MM.1S (cell line): ENCODE measurements around the gene TRIM52.
"Not testable (repeated sequence)": the region's sequence is repeated elsewhere in the genome, so short reads cannot be mapped to it uniquely, and the experiment has no call there.

ENCODE experiments used
- DNase-seq: peaks from one replicate; pipeline ENCODE4 v3.0.0-alpha.2; 2015
- H2AFZ ChIP-seq: fragments of 300-600 bp; sonication (generic); 2 replicates; pipeline ENCODE4 v1.6.0; 2016; ENCODE audit warnings: antibody characterized with exemption, low read length
- H3F3A ChIP-seq: fragments of 300-600 bp; sonication (generic); 2 replicates; pipeline ENCODE4 v1.6.1; 2016; ENCODE audit warnings: mild to moderate bottlenecking, antibody characterized with exemption, low read length, moderate library complexity, mixed read lengths; ENCODE audit not compliant: insufficient read depth
- H3K27ac ChIP-seq: fragments of 300-600 bp; sonication (generic); 2 replicates; pipeline ENCODE4 v1.5.1; 2016; ENCODE audit warnings: mild to moderate bottlenecking, low read length
- H3K27me3 ChIP-seq: fragments of 300-600 bp; sonication (generic); replicated peaks from 2 replicates; pipeline ENCODE4 v1.6.0; 2016; ENCODE audit warnings: low read length; ENCODE audit not compliant: insufficient read depth
- H3K36me3 ChIP-seq: fragments of 300-600 bp; sonication (generic); replicated peaks from 2 replicates; pipeline ENCODE4 v1.6.1; 2016; ENCODE audit warnings: mild to moderate bottlenecking, low read length, mixed read lengths; ENCODE audit not compliant: insufficient read depth
- H3K4me1 ChIP-seq: fragments of 300-600 bp; sonication (generic); 2 replicates; pipeline ENCODE4 v1.6.1; 2016; ENCODE audit warnings: low read length, mixed read lengths
- H3K4me2 ChIP-seq: fragments of 300-600 bp; sonication (generic); 2 replicates; pipeline ENCODE4 v1.6.0; 2016; ENCODE audit warnings: low read depth, low read length
- H3K4me3 ChIP-seq: fragments of 300-600 bp; sonication (generic); 2 replicates; pipeline ENCODE4 v1.5.1; 2016; ENCODE audit warnings: low read length, mixed read lengths
- H3K79me2 ChIP-seq: fragments of 300-600 bp; sonication (generic); 2 replicates; pipeline ENCODE4 v1.6.1; 2016; ENCODE audit warnings: mixed run types, low read length, mixed read lengths
- H3K9ac ChIP-seq: fragments of 300-600 bp; sonication (generic); 2 replicates; pipeline ENCODE4 v1.6.1; 2016; ENCODE audit warnings: low read length, mixed read lengths
- H3K9me2 ChIP-seq: fragments of 300-600 bp; sonication (generic); replicated peaks from 2 replicates; pipeline ENCODE4 v1.6.1; 2016; ENCODE audit warnings: mild to moderate bottlenecking, low read length, mixed read lengths; ENCODE audit not compliant: insufficient read depth
- H3K9me3 ChIP-seq: fragments of 300-600 bp; sonication (generic); replicated peaks from 2 replicates; pipeline ENCODE4 v1.6.1; 2016; ENCODE audit warnings: mild to moderate bottlenecking, low read length, mixed read lengths; ENCODE audit not compliant: insufficient read depth
- H4K20me1 ChIP-seq: fragments of 300-600 bp; sonication (generic); 2 replicates; pipeline ENCODE4 v1.6.1; 2016; ENCODE audit warnings: mild to moderate bottlenecking, low read length, moderate library complexity, mixed read lengths; ENCODE audit not compliant: insufficient read depth
- EZH2 ChIP-seq: fragments of 300-600 bp; sonication (generic); optimal IDR thresholded peaks from 2 replicates; pipeline ENCODE3; 2017; ENCODE audit warnings: low read depth, mild to moderate bottlenecking, antibody characterized with exemption, low read length, mixed read lengths
- EZH2phosphoT487 ChIP-seq: fragments of 300-600 bp; sonication (generic); IDR thresholded peaks from 2 replicates; pipeline ENCODE4 v1.6.1; 2018; ENCODE audit warnings: antibody characterized with exemption, low read length
- TF ChIP-seq, protein P1 (sequence below): fragments of 300-600 bp; sonication (generic); IDR thresholded peaks from 2 replicates; pipeline ENCODE4 v1.5.1; 2016; ENCODE audit warnings: antibody characterized with exemption, low read length, mixed read lengths

The TRIM52 gene

GRCh38 chr5:181281077-181281983 lies 20.4 kb upstream of the TRIM52 start:
- H3K27ac ChIP-seq, result no peak overlapping the region
- H3F3A ChIP-seq, result no peaks in the 10 kb centered on the region
- H2AFZ ChIP-seq, result no peak overlapping the region
- no peaks in the 10 kb centered on the region for H3K36me3 ChIP-seq
- no peaks in the 10 kb centered on the region for H3K9me2 ChIP-seq
- H3K4me2 ChIP-seq, result no peak overlapping the region
- peaks cover 27% of the 10 kb centered on the region for H3K27me3 ChIP-seq
- no peaks in the 10 kb centered on the region for H3K4me1 ChIP-seq
- H4K20me1 ChIP-seq, result no peaks in the 10 kb centered on the region
- no peaks in the 10 kb centered on the region for H3K79me2 ChIP-seq
- no peaks in the 10 kb centered on the region for H3K9me3 ChIP-seq
- H3K9ac ChIP-seq, result no peak overlapping the region
- TF ChIP-seq EZH2, result no peak
- TF ChIP-seq, protein P1, sequence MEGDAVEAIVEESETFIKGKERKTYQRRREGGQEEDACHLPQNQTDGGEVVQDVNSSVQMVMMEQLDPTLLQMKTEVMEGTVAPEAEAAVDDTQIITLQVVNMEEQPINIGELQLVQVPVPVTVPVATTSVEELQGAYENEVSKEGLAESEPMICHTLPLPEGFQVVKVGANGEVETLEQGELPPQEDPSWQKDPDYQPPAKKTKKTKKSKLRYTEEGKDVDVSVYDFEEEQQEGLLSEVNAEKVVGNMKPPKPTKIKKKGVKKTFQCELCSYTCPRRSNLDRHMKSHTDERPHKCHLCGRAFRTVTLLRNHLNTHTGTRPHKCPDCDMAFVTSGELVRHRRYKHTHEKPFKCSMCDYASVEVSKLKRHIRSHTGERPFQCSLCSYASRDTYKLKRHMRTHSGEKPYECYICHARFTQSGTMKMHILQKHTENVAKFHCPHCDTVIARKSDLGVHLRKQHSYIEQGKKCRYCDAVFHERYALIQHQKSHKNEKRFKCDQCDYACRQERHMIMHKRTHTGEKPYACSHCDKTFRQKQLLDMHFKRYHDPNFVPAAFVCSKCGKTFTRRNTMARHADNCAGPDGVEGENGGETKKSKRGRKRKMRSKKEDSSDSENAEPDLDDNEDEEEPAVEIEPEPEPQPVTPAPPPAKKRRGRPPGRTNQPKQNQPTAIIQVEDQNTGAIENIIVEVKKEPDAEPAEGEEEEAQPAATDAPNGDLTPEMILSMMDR, result no peak
- TF ChIP-seq EZH2phosphoT487, result no peak
- no peak for DNase-seq
- H3K4me3 ChIP-seq, result no peak overlapping the region

DNA sequence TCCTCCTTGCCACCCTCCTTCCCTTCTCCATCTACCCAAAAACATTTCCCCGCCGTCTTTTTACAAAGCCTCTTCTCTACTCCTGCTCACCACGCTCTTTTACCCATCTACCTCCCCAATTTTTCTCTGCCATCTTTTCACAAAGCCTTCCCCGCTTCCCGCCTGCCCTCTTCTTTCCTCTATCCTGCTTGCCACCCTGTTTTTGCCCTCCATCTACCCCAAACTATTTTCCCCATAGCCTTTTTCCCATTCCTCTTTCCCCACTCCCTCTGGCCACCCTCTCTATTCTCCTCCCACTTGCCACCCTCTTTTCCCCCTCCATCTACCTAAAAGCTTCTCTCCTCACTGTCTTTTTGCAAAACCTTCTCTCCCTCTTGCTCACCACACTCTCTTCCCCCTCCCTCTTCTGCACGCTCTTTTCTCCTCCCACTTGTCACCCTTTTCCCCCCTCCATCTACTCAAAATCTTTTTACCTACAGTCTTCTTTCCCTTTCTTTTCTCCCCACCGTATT lies 19.4 kb upstream of the TRIM52 start:
- peaks cover 27% of the 10 kb centered on the region for H3K27me3 ChIP-seq
- TF ChIP-seq, protein P1, result no peak
- TF ChIP-seq EZH2, result no peak
- TF ChIP-seq EZH2phosphoT487, result no peak
- H3K27ac ChIP-seq, result no peak overlapping the region
- H3K4me3 ChIP-seq, result no peak overlapping the region
- H3F3A ChIP-seq, result no peaks in the 10 kb centered on the region
- DNase-seq, result no peak
- H3K9me3 ChIP-seq, result no peaks in the 10 kb centered on the region
- no peak overlapping the region for H2AFZ ChIP-seq
- no peak overlapping the region for H3K4me2 ChIP-seq
- H3K4me1 ChIP-seq, result no peaks in the 10 kb centered on the region
- no peaks in the 10 kb centered on the region for H4K20me1 ChIP-seq
- H3K36me3 ChIP-seq, result no peaks in the 10 kb centered on the region
- no peaks in the 10 kb centered on the region for H3K79me2 ChIP-seq
- H3K9me2 ChIP-seq, result no peaks in the 10 kb centered on the region
- H3K9ac ChIP-seq, result no peak overlapping the region

GRCh38 chr5:181273433-181273744 lies 12.4 kb upstream of the TRIM52 start:
- not testable (repeated sequence) for H3K79me2 ChIP-seq, H3K36me3 ChIP-seq, H3K9ac ChIP-seq, H3K27me3 ChIP-seq, H3K9me2 ChIP-seq, H3K4me2 ChIP-seq, H3F3A ChIP-seq, H4K20me1 ChIP-seq, H2AFZ ChIP-seq, H3K4me1 ChIP-seq, H3K4me3 ChIP-seq, H3K9me3 ChIP-seq, DNase-seq, H3K27ac ChIP-seq
- TF ChIP-seq, protein P1, result peak; percentile 13; the same call in 1 of the 2 replicates
